K562 (cell line): ENCODE data around the gene ORMDL3. TPM values are rescaled to one million over a fixed set of nuclear protein-coding genes. Genes with fewer than 3 reads are reported as not detected.

Experiments
- ATAC-seq: fragments of 200-7000 bp; cut with Tn5 transposase; 3 replicates; pipeline ENCODE4 v1.9.1; 2020; ENCODE audit warnings: moderate library complexity
- BruUV-seq: library from RNA; stranded (reverse); fragments of 400-500 nt; replicated peaks from 2 replicates; lab custom pipeline; 2021; lab: Mats Ljungman, UMichigan
- CTCF ChIA-PET: fragments of 300-600 bp; formaldehyde crosslinking; extraction: SDS; loops from one replicate; lab custom pipeline; 2021; ENCODE audit warnings: low intra/inter-chr PET ratio; lab: Yijun Ruan, JAX
- POLR2A ChIA-PET: fragments of 300-600, 350-650 bp; sonication (Branson Sonifier 250); formaldehyde crosslinking; extraction: SDS; loops from one replicate; lab custom pipeline; 2021; ENCODE audit warnings: antibody characterized with exemption, inconsistent platforms; lab: Yijun Ruan, JAX
- DNase-seq, 4 experiments: peaks; one replicate each; pipeline versions ENCODE4 v3.0.0 to v3.0.0-alpha.2; 2011 to 2018; ENCODE audit warnings: low spot score in 3 of 4, mixed read lengths in 3 of 4; ENCODE audit errors: extremely low read depth in 1 of 4
- FAIRE-seq: peaks from 2 replicates; lab custom pipeline; 2011; peaks lifted over from hg19 to GRCh38; lab: Jason Lieb, UNC
- H2AFZ ChIP-seq: 2 replicates; pipeline ENCODE4 v1.6.0; 2011; ENCODE audit warnings: low read depth, low read length, control low read depth, inconsistent platforms
- H3K27ac ChIP-seq: fragments of 200-600 bp; 3 replicates; pipeline ENCODE4 v1.8.0; 2011; ENCODE audit warnings: low read depth, mild to moderate bottlenecking, control low read depth, inconsistent platforms, low read length, moderate library complexity, mixed read lengths; ENCODE audit errors: extremely low read depth
- H3K27me3 ChIP-seq, 2 experiments: fragments of 300-600 bp in 1 of 2; 2 replicates in 1 of 2; 3 replicates in 1 of 2; pipeline versions ENCODE4 v1.6.0 to v1.8.0; 2011; ENCODE audit warnings: inconsistent platforms in 2 of 2, low read length in 2 of 2, mild to moderate bottlenecking in 1 of 2, mixed read lengths in 1 of 2, moderate library complexity in 1 of 2; ENCODE audit not compliant: control insufficient read depth in 2 of 2, insufficient read depth in 2 of 2
- H3K36me3 ChIP-seq: fragments of 300-600 bp; 3 replicates; pipeline ENCODE4 v1.8.0; 2011; ENCODE audit warnings: mild to moderate bottlenecking, low read length, inconsistent platforms; ENCODE audit not compliant: control insufficient read depth, insufficient read depth
- H3K4me1 ChIP-seq, 2 experiments: fragments of 200-600 bp in 1 of 2; replicated peaks in 1 of 2; 2 replicates in 1 of 2; 3 replicates in 1 of 2; pipeline versions ENCODE4 v1.5.1 to v1.8.0; 2011; ENCODE audit warnings: inconsistent platforms in 2 of 2, low read length in 2 of 2, mild to moderate bottlenecking in 1 of 2, mixed read lengths in 1 of 2, moderate library complexity in 1 of 2; ENCODE audit not compliant: control insufficient read depth in 2 of 2, insufficient read depth in 2 of 2
- H3K4me2 ChIP-seq: 2 replicates; pipeline ENCODE4 v1.6.1; 2011; ENCODE audit warnings: low read length, control low read depth, inconsistent platforms, mixed read lengths; ENCODE audit not compliant: insufficient read depth
- H3K4me3 ChIP-seq: fragments of 200-600 bp; sonication (generic), shearing (Covaris generic); 2 replicates; pipeline ENCODE4 v1.5.1; 2016; ENCODE audit warnings: control low read depth, inconsistent platforms
- H3K79me2 ChIP-seq: fragments of 200-600 bp; 3 replicates; pipeline ENCODE4 v1.8.0; 2011; ENCODE audit warnings: low read length, inconsistent platforms; ENCODE audit not compliant: control insufficient read depth, insufficient read depth
- H3K9ac ChIP-seq, 2 experiments: 2 replicates each; pipeline versions ENCODE4 v1.6.0 to v1.6.1; 2011; ENCODE audit warnings: low read depth in 2 of 2, low read length in 2 of 2, control low read depth in 1 of 2, inconsistent platforms in 1 of 2, mild to moderate bottlenecking in 1 of 2, mixed read lengths in 1 of 2; ENCODE audit not compliant: insufficient read depth in 1 of 2
- H3K9me1 ChIP-seq: one replicate; pipeline ENCODE4 v1.6.0; 2011; ENCODE audit warnings: inconsistent platforms, mild to moderate bottlenecking, low read length, moderate library complexity; ENCODE audit not compliant: control insufficient read depth, insufficient read depth
- H3K9me3 ChIP-seq: replicated peaks from 2 replicates; pipeline ENCODE4 v1.5.1; 2011; ENCODE audit warnings: low read depth, low read length, inconsistent platforms; ENCODE audit not compliant: control insufficient read depth, insufficient read depth
- H4K20me1 ChIP-seq: replicated peaks from 2 replicates; pipeline ENCODE4 v1.6.1; 2011; ENCODE audit warnings: low read length, inconsistent platforms, mixed read lengths; ENCODE audit not compliant: control insufficient read depth, insufficient read depth
- BCLAF1 ChIP-seq, 2 experiments: fragments of 450-650 bp in 1 of 2; IDR thresholded peaks; 2 replicates each; pipeline ENCODE4 v1.6.1; 2011 to 2017; ENCODE audit warnings: low read depth in 2 of 2, antibody characterized with exemption in 1 of 2, borderline replicate concordance in 1 of 2, low read length in 1 of 2, mild to moderate bottlenecking in 1 of 2, mixed read lengths in 1 of 2; ENCODE audit not compliant: control insufficient read depth in 1 of 2
- BDP1 ChIP-seq: IDR thresholded peaks from 3 replicates; pipeline ENCODE4 v1.6.1; 2011; ENCODE audit not compliant: insufficient read length, insufficient read depth
- KDM1A ChIP-seq, 2 experiments: fragments of 450-650 bp; IDR thresholded peaks; 2 replicates each; pipeline ENCODE4 v1.6.1; 2016; ENCODE audit warnings: mild to moderate bottlenecking in 2 of 2
- MCM3 ChIP-seq: fragments of 450-650 bp; IDR thresholded peaks from 2 replicates; pipeline ENCODE4 v1.6.1; 2016
- RFX1 ChIP-seq: fragments of 450-650 bp; IDR thresholded peaks from 2 replicates; pipeline ENCODE4 v1.6.1; 2016; ENCODE audit warnings: mild to moderate bottlenecking, moderate library complexity
- THRB ChIP-seq: fragments of 450-650 bp; formaldehyde crosslinking; conservative IDR thresholded peaks from 2 replicates; pipeline ENCODE4 v1.4.0; 2022; ENCODE audit warnings: mild to moderate bottlenecking, missing genetic modification characterization
- ZNF121 ChIP-seq: sonication (generic); formaldehyde crosslinking; conservative IDR thresholded peaks from 2 replicates; pipeline ENCODE4 v1.8.0; 2022; ENCODE audit warnings: missing genetic modification reagents
- ZNF583 ChIP-seq: fragments of 250-450 bp; sonication (Bioruptor Pico); IDR thresholded peaks from 2 replicates; pipeline ENCODE4 v1.4.0; 2020
- ZNF609 ChIP-seq: sonication (generic); formaldehyde crosslinking; IDR thresholded peaks from 2 replicates; pipeline ENCODE4 v1.8.1; 2023; ENCODE audit warnings: missing genetic modification reagents, mild to moderate bottlenecking, borderline replicate concordance
- ZNF740 ChIP-seq, 3 experiments: fragments of 200-800 bp in 1 of 3; sonication (Bioruptor generic) in 1 of 3; sonication (generic) in 1 of 3; formaldehyde crosslinking in 1 of 3; IDR thresholded peaks; 2 replicates each; pipeline versions ENCODE4 v1.6.1 to v1.8.0; 2016 to 2022; ENCODE audit warnings: mild to moderate bottlenecking in 2 of 3, missing compliant biosample characterization in 2 of 3, missing genetic modification characterization in 2 of 3, missing genetic modification reagents in 1 of 3
- WGBS: fragments of 100-300 bp; shearing (Covaris generic); methylation state at CpG from one replicate; pipeline ENCODE4 v1.1.6; 2016; ENCODE audit warnings: low coverage, mixed read lengths; ENCODE audit not compliant: insufficient coverage; ENCODE audit errors: missing lambda C conversion rate; 5-methylcytosine and 5-hydroxymethylcytosine counted together
- in situ Hi-C: fragments of 300-500 bp; cut with MboI; formaldehyde crosslinking; loops from 4 replicates; pipeline ENCODE4 v1.15.0; 2018; ENCODE audit warnings: inconsistent platforms, mixed read lengths
- intact Hi-C: fragments of 100-400 bp; cut with micrococcal nuclease; formaldehyde crosslinking; loops from 2 replicates; pipeline ENCODE4 v1.14.2; 2022
- polyA plus RNA-seq, 8 experiments: library from polyadenylated mRNA; depleted of rRNA in 4 of 8; stranded (reverse) in 5 of 8; unstranded in 3 of 8; fragments of >200 nt; fragmentation: Nextera tagmentation in 2 of 8; fragmentation: Illumina TruSeq in 1 of 8; extraction: Ambion mirVana in 2 of 8; extraction: Trizol in 1 of 8; gene quantifications; 2 replicates each; pipeline versions ENCODE4 v1.2.1 to v1.2.3, GENCODE V29; 2011 to 2014; ENCODE audit warnings: inconsistent platforms in 1 of 8, missing spikeins in 1 of 8
- total RNA-seq, 7 experiments: library from RNA; depleted of rRNA in 6 of 7; stranded (reverse); fragments of >200 nt in 6 of 7; fragmentation: Illumina TruSeq in 2 of 7; extraction: Trizol in 2 of 7; gene quantifications; 2 replicates each; pipeline versions ENCODE4 v1.2.1 to v1.2.3, GENCODE V29; 2011 to 2021; ENCODE audit warnings: low replicate concordance in 1 of 7

ORMDL3 gene
- total and polyA plus RNA-seq, 9 of the 15 experiments (the other 6 are each of a cell fraction or from before 2014, with no cell fraction given), result 2.7 to 57.4 (median 27.1) TPM

GRCh38 chr17:39962642-39963220 lies 35.3 kb upstream of the ORMDL3 start, which contains the start of gene GSDMA:
GSDMA (plus strand) TSS chr17:39963004; CDS start chr17:39965688, 2,684 bp downstream.
- H3K79me2 ChIP-seq, result no peaks in the 10 kb centered on the region
- no peak within 1 kb of the TSS for H2AFZ ChIP-seq
- H3K36me3 ChIP-seq, result no peaks in the 10 kb centered on the region
- no peak for TF ChIP-seq ZNF609 (CRISPR knock-in tag)
- no peak for TF ChIP-seq ZNF121
- no peak for TF ChIP-seq ZNF740 (CRISPR knock-in tag; IDR thresholded peaks at IDR 0.05)
- TF ChIP-seq ZNF740 (tag; IDR thresholded peaks at IDR 0.05), result no peak
- no peak for TF ChIP-seq KDM1A (IDR thresholded peaks at IDR 0.05)
- no peak for TF ChIP-seq THRB
- TF ChIP-seq RFX1, result no peak
- TF ChIP-seq BCLAF1 (IDR thresholded peaks at IDR 0.05; ENCODE audit: borderline replicate concordance in 1 of 2, control insufficient read depth in 1 of 2, low read depth in 2 of 2, low read length in 1 of 2), result no peak
- no peak for TF ChIP-seq BDP1
- TF ChIP-seq MCM3, result no peak
- no peak for TF ChIP-seq ZNF583 (CRISPR knock-in tag)
- ATAC-seq (no peak), FAIRE-seq (no peak), DNase-seq (no peak)
- no peaks in the 10 kb centered on the region for H3K9me1 ChIP-seq
- no peaks in the 10 kb centered on the region for H3K9me3 ChIP-seq
- 0 out of 4 replicates have a peak within 1 kb of the TSS, but pooled peaks of 1 of the 2 experiments have one; percentile 26 for H3K9ac ChIP-seq
- in situ Hi-C loops, result no loop called here
- 22% methylated on average over 6 of the region's 6 CpGs for WGBS
- ChIA-PET CTCF (no interaction called here), POLR2A (interaction anchor here (1.3 kb wide), 1 partner anchor 8 kb away, joined by 3 read pairs; no protein-coding TSS in a partner anchor)
- H3K27ac ChIP-seq, result no peak within 1 kb of the TSS
- intact Hi-C loops, result no loop called here
- BruUV-seq, result no TSS peak
- no peak within 1 kb of the TSS for H3K4me3 ChIP-seq
- H3K27me3 ChIP-seq, result peaks cover 6 to 13% of the 10 kb centered on the region in 2 experiments; a peak in 3 of 5 replicates
- no peaks in the 10 kb centered on the region for H4K20me1 ChIP-seq
- H3K4me2 ChIP-seq, result no peak within 1 kb of the TSS
- H3K4me1 ChIP-seq, result peaks cover 2 to 14% of the 10 kb centered on the region in 2 experiments; a peak in 4 of 5 replicates
